ENCODE data around the gene GALR2.
A peak's percentile ranks its signal among the peaks of the same experiment; 100 is the strongest.

The GALR2 gene

DNA sequence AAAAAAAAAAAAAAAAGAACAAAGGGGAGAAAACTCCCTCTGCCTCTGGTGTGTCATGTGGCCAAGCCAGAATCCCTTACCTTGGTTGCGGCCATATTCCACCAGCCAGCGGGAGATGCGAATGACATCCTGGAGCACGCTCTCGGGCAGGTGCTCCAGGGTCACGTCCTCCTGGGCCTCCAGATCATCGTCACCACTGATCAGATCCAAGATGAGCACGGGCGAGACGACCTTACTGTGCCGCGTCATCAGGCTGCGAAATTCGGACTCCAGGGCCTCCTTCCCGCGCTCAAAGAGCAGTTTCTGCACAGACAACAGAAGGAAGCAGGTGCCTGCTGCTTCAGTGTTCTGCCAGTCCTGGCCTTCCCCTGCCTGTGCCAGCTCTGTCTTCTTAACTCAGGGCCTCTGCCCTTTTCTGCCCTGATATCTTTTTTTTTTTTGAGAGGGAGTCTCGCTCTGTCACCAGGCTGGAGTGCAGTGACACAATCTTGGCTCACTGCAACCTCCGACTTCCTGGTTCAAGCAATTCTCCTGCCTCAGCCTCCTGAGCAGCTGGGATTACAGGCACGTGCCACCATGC, 23.2 kb downstream of the GALR2 start:
- Mint-ChIP-seq H3K4me1 (peaks cover 16% of the 10 kb centered on the region), H3K27me3 (no peaks in the 10 kb centered on the region), H3K4me3 (no peak overlapping the region), H3K9me3 (no peaks in the 10 kb centered on the region), H3K27ac (peak overlapping the region in 1 of 2 donors; percentile 31)
- no peak for DNase-seq
- no peak for ATAC-seq

- H3K4me3 Mint-ChIP-seq, result peak overlapping the region; percentile 95 to 96
- ATAC-seq (no peak), DNase-seq (no peak)
- H3K27ac Mint-ChIP-seq, result peak overlapping the region; percentile 98
- no peaks in the 10 kb centered on the region for H3K27me3 Mint-ChIP-seq
- no peaks in the 10 kb centered on the region for H3K9me3 Mint-ChIP-seq
- H3K4me1 Mint-ChIP-seq, result peaks cover 31% of the 10 kb centered on the region
Observed at GRCh38 chr17:76102944-76103273, 28.3 kb downstream of the GALR2 start.

DNA sequence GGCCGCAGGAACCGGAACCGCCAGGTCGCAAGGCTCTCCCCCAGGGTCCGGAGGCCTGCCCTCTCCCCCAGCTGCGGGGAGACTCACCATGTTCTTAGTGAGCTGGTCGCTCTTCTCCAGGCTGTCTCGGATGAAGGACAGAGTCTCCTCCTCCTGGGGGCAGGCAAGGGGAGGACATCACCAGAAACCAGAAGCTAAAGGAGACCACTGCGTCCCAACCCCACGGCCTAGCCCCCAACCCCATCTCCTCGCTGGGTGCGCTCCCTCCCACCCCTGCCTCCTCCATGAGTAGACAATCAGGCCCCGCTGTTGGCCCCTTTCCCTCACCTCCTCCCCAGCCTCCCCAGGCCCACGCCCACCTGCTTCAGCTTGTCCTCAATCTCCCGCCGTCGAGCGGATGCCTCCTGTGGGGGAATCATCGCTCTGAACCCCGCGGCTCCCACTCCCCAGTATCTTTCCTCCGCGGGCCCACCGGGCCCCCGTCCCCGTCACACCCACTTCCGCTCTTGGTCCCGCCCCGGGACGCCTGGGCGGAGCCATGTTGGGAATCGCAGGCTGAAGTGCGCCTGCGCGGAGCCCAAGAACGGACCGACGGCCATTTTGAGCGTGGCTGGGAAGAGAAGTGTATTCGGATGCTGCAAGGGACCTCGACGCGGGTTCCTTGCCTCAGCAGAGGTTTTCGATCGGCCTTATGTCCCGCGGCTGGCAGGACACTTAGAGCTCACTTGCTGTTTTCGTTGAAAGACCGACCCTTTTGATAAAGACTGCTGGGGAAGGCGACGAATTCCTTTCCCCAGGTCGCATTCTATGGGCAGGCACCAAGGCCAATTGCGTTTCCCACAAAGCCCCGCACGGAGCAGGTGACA, 28.9 kb downstream of the GALR2 start, which contains the start of gene EXOC7:
Gene EXOC7, minus strand, starts transcription at position 514 of the 866 bp plus-strand sequence. Its CDS starts 95 bp downstream, at position 419.
- peaks cover 30% of the 10 kb centered on the region for H3K4me1 Mint-ChIP-seq
- DNase-seq (peak; percentile 93 to 94), ATAC-seq (peak; percentile 92)
- no peaks in the 10 kb centered on the region for H3K9me3 Mint-ChIP-seq
- peak within 1 kb of the TSS; percentile 95 to 96 for H3K4me3 Mint-ChIP-seq
- H3K27ac Mint-ChIP-seq, result peak within 1 kb of the TSS; percentile 98
- no peaks in the 10 kb centered on the region for H3K27me3 Mint-ChIP-seq

DNA sequence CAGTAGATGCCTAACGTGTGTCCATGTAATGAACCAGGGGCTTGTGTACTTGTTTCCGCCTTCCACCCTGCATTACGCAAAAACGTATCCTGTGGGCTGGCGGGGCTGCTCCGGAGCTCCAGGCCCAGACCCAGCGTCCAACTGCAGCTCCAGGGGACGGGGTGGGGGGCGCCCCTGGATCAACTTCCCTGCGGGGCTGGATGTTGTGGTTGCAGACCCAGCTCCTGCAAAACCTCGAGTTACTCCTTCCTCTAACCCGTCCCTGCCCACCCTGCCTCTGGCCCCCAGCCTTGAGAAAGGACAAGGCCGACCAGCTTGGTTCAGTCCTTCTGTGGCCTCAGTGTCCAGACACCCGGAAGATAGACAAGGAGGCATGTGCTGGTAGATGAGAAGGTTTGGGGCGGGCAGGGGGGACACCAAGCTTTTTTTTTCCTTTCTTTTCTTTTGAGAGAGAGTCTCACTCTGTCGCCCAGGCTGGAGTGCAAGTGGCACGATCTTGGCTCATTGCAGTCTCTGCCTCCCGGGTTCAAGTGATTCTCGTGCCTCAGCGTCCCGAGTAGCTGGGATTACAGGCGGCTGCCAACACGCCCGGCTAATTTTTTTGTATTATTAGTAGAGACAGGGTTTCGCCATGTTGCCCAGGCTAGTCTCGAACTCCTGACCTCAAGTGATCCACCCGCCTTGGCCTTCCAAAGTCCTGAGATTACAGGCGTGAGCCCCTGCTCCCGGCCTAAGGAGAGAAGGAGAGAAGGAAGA, 29.7 kb downstream of the GALR2 start:
- ATAC-seq (no peak), DNase-seq (no peak)
- Mint-ChIP-seq H3K27me3 (no peaks in the 10 kb centered on the region), H3K4me3 (peak overlapping the region; percentile 95 to 96), H3K4me1 (peaks cover 30% of the 10 kb centered on the region), H3K27ac (peak overlapping the region; percentile 98), H3K9me3 (no peaks in the 10 kb centered on the region)

DNA sequence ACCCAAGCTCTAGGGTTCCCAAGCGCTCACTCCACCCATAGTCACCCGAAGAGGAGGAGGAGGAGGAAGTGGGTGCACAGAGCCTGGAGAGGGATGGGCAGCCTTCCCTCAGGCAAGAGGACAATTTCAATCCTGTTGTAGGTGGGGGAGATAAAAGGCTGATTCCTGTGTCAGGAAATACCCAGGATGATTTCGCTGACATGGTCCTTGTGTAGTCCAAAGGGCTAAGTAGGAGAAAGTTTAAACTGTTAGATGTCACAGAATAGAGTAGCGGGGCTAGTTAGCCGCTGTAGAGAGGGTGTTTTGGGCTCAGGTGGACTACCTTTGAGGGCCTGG, 30.3 kb downstream of the GALR2 start:
- H3K4me3 Mint-ChIP-seq, result peak overlapping the region; percentile 95 to 96
- peaks cover 30% of the 10 kb centered on the region for H3K4me1 Mint-ChIP-seq
- no peak for ATAC-seq
- no peaks in the 10 kb centered on the region for H3K27me3 Mint-ChIP-seq
- no peaks in the 10 kb centered on the region for H3K9me3 Mint-ChIP-seq
- no peak for DNase-seq
- peak overlapping the region; percentile 48 to 86 for H3K27ac Mint-ChIP-seq

DNA sequence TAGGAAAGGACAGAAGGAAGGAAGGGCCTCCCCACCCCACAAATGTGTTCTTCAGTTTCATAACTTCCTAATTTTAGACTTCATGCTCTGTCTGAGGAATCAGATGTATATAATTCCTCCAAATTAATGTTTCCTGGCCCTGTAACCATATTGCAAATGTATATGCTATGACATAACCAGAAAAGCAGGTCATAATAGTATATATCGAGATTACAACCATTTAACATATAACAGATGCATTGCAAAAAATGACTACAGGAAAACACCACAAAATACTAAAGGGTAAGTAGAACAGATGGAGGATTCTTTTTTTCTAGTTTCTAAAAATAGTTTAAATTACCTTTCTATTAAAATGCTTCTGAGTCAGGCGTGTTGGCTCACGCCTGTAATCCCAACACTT, 32.1 kb downstream of the GALR2 start:
- DNase-seq, result no peak
- ATAC-seq, result no peak
- Mint-ChIP-seq H3K27ac (no peak overlapping the region), H3K4me1 (peaks cover 22% of the 10 kb centered on the region), H3K27me3 (no peaks in the 10 kb centered on the region), H3K9me3 (no peaks in the 10 kb centered on the region), H3K4me3 (no peak overlapping the region)

DNA sequence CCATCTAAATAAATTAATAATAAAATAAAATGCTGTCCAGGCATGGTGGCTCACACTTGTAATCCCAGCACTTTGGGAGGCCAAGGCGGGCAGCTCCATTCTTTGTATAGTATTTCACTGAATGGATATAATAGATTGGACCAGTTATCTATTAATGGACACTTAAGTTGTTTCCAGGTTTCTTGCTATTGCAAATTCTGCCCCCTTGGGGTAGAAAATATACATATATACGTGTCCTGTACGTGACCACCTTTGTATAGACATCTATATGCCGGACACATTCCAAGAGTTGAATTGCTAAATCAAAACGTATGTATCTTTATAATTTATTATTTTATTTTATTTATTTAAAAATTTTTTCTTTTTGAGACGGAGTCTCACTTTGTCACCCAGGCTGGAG, 32.9 kb downstream of the GALR2 start:
- Mint-ChIP-seq H3K9me3 (no peaks in the 10 kb centered on the region), H3K27ac (no peak overlapping the region)
- ATAC-seq, result no peak

GRCh38 chr17:76111956-76112355, 37.4 kb downstream of the GALR2 start:
- H3K27ac Mint-ChIP-seq, result peak overlapping the region in 1 of 2 donors; percentile 27
- DNase-seq (no peak), ATAC-seq (no peak)
- no peak overlapping the region for H3K4me3 Mint-ChIP-seq
- no peaks in the 10 kb centered on the region for H3K4me1 Mint-ChIP-seq
- no peaks in the 10 kb centered on the region for H3K9me3 Mint-ChIP-seq
- H3K27me3 Mint-ChIP-seq, result no peaks in the 10 kb centered on the region

More for the DNA sequence above, 32.9 kb downstream of the GALR2 start:
- Mint-ChIP-seq H3K27me3 (no peaks in the 10 kb centered on the region), H3K4me1 (peaks cover 20% of the 10 kb centered on the region), H3K4me3 (no peak overlapping the region)
- no peak for DNase-seq

DNA sequence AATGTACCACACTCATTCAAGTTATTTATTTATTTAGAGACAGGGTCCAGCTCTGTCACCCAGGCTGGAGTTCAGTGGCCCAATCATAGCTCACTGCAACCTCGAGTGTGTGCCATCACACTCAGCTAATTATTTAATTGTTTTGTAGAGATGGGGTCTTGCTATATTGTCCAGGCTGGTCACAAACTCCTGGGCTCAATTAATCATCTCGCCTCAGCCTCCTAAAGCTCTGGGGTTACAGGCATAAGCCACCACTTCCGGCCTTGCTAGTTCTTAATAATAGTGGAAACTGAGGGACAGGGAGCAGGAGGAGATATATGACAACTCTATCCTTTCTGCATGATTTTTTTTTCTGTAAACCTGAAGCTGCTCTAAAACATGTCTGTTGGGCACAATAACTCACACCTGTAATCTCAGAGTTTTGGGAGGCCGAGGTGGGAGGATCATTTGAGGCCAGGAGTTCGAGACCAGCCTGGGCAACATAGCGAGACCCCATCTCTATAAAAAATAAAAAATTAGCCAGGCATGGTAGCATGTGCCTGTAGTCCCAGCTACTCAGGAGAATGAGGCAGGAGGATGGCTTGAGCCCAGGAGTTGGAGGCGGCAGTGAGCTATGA, 40.7 kb downstream of the GALR2 start:
- Mint-ChIP-seq H3K27ac (no peak overlapping the region), H3K27me3 (no peaks in the 10 kb centered on the region), H3K4me3 (no peak overlapping the region), H3K4me1 (no peaks in the 10 kb centered on the region), H3K9me3 (no peaks in the 10 kb centered on the region)
- no peak for ATAC-seq
- no peak for DNase-seq

- no peak overlapping the region for H3K4me3 Mint-ChIP-seq
- no peak for DNase-seq
- no peak for ATAC-seq
- no peaks in the 10 kb centered on the region for H3K27me3 Mint-ChIP-seq
- H3K9me3 Mint-ChIP-seq, result no peaks in the 10 kb centered on the region
- peaks cover 38% of the 10 kb centered on the region for H3K4me1 Mint-ChIP-seq
- no peak overlapping the region for H3K27ac Mint-ChIP-seq
Observed at GRCh38 chr17:76119409-76120371, 45.1 kb downstream of the GALR2 start.

- no peaks in the 10 kb centered on the region for H3K27me3 Mint-ChIP-seq
- H3K4me1 Mint-ChIP-seq, result peaks cover 46% of the 10 kb centered on the region
- no peak for DNase-seq
- H3K27ac Mint-ChIP-seq, result peak overlapping the region; percentile 72 to 89
- H3K4me3 Mint-ChIP-seq, result peak overlapping the region in 1 of 2 donors; percentile 44
- no peaks in the 10 kb centered on the region for H3K9me3 Mint-ChIP-seq
- no peak for ATAC-seq
Observed at GRCh38 chr17:76120658-76121008, 46.1 kb downstream of the GALR2 start.

DNA sequence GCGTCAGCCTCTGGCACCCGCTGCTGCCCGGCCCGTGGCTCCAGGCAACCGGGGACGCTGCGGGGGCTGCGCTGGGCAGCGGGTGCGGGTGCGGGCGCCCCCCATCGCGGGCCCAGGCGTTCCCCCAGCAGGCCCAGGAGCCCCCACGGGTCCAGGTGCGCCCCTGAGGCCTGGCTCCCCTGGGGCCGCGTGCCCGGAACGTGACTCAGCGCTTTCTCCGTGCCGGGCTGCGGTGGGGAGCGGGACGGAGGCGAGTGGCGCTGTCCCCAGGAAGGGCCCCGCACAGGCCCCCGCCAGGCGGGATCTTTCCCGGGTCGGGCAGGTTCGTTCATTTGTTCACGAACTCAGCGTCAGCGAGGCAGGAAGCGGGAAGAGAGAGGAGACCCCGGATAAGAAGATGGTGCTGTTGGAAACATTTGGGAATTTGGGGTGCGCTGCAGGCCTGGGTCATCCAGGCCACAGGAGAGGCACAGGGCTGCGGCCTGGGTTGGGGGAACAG, 47.4 kb downstream of the GALR2 start:
- ATAC-seq (peak; percentile 47), DNase-seq (no peak)
- Mint-ChIP-seq H3K4me1 (peaks cover 56% of the 10 kb centered on the region), H3K27me3 (no peaks in the 10 kb centered on the region), H3K4me3 (peak overlapping the region; percentile 61 to 75), H3K27ac (peak overlapping the region; percentile 54 to 91), H3K9me3 (no peaks in the 10 kb centered on the region)

DNA sequence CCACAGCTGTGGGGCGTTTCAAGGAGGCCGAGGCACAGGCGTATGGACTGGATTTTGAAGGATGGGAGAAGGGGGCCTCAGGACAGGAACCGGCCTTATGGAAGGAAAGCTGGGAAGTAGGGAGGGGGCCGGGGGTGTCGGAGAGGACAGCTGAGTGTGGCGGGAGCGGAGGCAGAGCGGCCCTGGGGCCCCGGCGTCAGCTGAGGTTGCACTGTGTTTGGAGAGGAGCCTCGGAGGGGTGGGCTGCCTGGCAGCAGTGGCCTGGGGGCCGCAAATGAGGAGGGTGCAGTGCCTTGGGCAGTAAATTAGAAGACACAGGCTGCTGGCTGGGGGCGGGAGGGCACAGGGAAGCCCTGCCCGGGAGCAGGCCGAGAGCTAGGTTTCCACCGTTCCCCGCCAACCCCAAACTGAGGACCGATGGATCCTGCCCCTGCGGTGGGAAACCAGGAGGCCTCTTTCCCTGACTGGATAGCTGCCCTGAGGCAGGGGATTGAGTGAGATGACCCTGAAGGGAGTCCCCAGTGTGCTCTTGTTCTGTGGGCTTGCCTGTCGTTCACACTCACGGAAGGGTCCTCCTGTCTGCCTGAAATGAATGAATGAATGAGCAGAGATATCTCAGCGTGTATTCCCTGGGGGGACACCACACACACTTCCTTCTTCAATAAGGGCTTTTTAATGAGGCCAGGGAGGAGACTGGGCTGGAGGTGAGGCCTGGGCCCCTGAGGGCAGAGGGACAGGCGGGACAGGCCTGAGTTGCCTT, 48.0 kb downstream of the GALR2 start:
- DNase-seq (no peak), ATAC-seq (no peak)
- Mint-ChIP-seq H3K9me3 (no peaks in the 10 kb centered on the region), H3K27me3 (no peaks in the 10 kb centered on the region), H3K4me1 (peaks cover 62% of the 10 kb centered on the region), H3K27ac (peak overlapping the region; percentile 54 to 91), H3K4me3 (peak overlapping the region; percentile 40 to 61)

DNA sequence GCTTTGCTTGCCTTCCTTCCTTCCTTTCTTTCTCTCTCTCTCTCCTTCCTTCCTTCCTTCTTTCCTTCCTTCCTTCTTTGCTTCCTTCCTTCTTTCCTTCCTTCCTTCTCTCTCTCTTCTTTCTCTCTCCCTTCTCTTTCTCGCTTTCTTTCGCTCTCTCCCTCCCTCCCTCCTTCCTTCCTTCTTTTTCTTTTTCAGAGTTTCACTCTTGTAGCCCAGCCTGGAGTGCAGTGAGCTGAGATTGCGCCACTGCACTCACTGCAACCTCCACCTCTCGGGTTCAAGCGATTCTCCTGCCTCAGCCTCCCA, 48.6 kb downstream of the GALR2 start:
- H3K27me3 Mint-ChIP-seq, result no peaks in the 10 kb centered on the region
- H3K4me1 Mint-ChIP-seq, result peaks cover 62% of the 10 kb centered on the region
- H3K9me3 Mint-ChIP-seq, result no peaks in the 10 kb centered on the region
- no peak overlapping the region for H3K27ac Mint-ChIP-seq
- no peak for DNase-seq
- ATAC-seq, result no peak
- peak overlapping the region in 1 of 2 donors; percentile 11 for H3K4me3 Mint-ChIP-seq
